ENCODE measurements around the gene MTHFD2L.
"Not testable (repeated sequence)": the region's sequence is repeated elsewhere in the genome, so short reads cannot be mapped to it uniquely, and the experiment has no call there.

The MTHFD2L gene

DNA sequence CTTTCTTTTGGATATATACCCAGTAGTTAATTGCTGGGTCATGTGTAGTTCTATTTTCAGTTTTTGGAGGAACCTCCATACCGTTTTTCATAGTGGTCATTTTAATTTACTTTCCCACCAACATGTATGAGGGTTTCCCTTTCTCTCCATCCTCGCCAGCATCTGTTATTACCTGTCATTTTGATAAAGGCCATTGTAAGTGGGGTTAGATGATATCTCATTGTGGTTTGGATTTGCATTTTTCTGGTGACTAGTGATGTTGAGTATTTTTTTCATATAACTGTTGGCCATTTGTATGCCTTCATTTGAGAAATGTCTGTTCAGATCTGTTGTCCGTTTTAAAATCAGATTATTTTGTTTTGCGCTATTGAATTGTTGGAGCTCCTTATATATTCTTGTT, 30.2 kb upstream of the MTHFD2L start:
- CTCF ChIA-PET: interaction anchor here (0.9 to 3.8 kb wide), 3 partner anchors 10 to 534 kb away, joined by 3 to 9 read pairs (median 3); no protein-coding TSS in a partner anchor
- no peak overlapping the region for H3K4me3 ChIP-seq (ENCODE audit: low read depth, low read length)
- POLR2A ChIA-PET: no interaction called here
- TF ChIP-seq, protein P1, sequence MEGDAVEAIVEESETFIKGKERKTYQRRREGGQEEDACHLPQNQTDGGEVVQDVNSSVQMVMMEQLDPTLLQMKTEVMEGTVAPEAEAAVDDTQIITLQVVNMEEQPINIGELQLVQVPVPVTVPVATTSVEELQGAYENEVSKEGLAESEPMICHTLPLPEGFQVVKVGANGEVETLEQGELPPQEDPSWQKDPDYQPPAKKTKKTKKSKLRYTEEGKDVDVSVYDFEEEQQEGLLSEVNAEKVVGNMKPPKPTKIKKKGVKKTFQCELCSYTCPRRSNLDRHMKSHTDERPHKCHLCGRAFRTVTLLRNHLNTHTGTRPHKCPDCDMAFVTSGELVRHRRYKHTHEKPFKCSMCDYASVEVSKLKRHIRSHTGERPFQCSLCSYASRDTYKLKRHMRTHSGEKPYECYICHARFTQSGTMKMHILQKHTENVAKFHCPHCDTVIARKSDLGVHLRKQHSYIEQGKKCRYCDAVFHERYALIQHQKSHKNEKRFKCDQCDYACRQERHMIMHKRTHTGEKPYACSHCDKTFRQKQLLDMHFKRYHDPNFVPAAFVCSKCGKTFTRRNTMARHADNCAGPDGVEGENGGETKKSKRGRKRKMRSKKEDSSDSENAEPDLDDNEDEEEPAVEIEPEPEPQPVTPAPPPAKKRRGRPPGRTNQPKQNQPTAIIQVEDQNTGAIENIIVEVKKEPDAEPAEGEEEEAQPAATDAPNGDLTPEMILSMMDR (IDR thresholded peaks at IDR 0.05; ENCODE audit: insufficient read depth, low read length, missing control alignments): no peak
- DNase-seq (ENCODE audit: low read depth, low spot score): no peak

DNA sequence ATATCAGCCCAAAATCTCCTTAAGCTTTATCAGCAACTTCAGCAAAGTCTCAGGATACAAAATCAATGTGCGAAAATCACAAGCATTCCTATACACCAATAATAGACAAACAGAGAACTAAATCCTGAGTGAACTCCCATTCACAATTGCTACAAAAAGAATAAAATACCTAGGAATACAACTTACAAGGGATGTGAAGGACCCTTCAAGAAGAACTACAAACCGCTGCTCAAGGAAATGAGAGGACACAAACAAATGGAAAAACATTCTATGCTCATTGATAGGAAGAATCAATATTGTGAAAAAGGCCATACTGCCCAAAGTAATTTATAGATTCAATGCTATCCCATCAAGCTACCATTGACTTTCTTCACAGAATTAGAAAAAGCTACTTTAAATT, 27.1 kb upstream of the MTHFD2L start:
- POLR2A ChIA-PET; DNase-seq (ENCODE audit: low read depth, low spot score); H3K4me3 ChIP-seq (ENCODE audit: low read depth, low read length): not testable (repeated sequence)
- CTCF ChIA-PET: interaction anchor here (1.2 to 3.8 kb wide), 4 partner anchors 12 to 557 kb away, joined by 3 to 9 read pairs (median 6); no protein-coding TSS in a partner anchor

DNA sequence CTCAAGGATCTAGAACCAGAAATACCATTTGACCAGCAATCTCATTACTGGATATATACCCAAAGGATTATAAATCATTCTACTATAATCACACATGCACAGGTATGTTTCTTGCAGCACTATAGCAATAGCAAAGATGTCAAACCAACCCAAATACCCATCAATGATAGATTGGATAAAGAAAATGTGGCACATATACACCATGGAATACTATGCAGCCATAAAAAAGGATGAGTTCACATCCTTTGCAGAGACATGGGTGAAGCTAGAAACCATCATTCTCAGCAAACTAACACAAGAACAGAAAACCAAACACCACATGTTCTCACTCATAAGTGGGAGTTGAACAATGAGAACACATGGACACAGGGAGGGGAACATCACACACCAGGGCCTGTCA, 25.7 kb upstream of the MTHFD2L start:
- DNase-seq (ENCODE audit: low read depth, low spot score); POLR2A ChIA-PET; H3K4me3 ChIP-seq (ENCODE audit: low read depth, low read length): not testable (repeated sequence)
- CTCF ChIA-PET: interaction anchor here (1.2 to 4.9 kb wide), 8 partner anchors 10 to 562 kb away, joined by 3 to 80 read pairs (median 24); partner anchors contain the start of gene CXCL3

DNA sequence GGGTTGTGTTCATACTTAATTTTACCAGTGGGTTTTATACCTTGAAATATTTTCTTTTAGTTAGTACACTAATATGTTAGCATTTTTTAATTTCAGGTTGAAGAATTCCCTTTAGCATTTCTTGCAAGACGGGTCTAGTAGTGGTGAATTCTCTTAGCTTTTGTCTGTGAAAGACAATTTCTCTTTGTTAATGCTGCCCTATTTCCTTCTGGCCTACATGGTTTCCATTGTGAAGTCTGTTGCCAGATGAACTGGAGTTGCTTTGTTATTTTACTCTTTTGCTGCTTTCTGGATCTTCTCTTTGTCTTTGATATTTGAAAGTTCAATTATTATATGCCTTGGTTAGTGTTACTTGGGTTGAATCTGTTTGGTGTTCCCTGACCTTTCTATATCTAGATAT, 25.0 kb upstream of the MTHFD2L start:
- TF ChIP-seq, protein P1 (IDR thresholded peaks at IDR 0.05; ENCODE audit: insufficient read depth, low read length, missing control alignments): no peak
- DNase-seq (ENCODE audit: low read depth, low spot score): no peak
- ChIA-PET POLR2A (no interaction called here), CTCF (interaction anchor here (0.8 to 4.9 kb wide), 25 partner anchors 10 to 559 kb away, joined by 3 to 80 read pairs (median 7); partner anchors contain the start of genes CXCL2, CXCL3 and CXCL5)
- no peak overlapping the region for H3K4me3 ChIP-seq (ENCODE audit: low read depth, low read length)

DNA sequence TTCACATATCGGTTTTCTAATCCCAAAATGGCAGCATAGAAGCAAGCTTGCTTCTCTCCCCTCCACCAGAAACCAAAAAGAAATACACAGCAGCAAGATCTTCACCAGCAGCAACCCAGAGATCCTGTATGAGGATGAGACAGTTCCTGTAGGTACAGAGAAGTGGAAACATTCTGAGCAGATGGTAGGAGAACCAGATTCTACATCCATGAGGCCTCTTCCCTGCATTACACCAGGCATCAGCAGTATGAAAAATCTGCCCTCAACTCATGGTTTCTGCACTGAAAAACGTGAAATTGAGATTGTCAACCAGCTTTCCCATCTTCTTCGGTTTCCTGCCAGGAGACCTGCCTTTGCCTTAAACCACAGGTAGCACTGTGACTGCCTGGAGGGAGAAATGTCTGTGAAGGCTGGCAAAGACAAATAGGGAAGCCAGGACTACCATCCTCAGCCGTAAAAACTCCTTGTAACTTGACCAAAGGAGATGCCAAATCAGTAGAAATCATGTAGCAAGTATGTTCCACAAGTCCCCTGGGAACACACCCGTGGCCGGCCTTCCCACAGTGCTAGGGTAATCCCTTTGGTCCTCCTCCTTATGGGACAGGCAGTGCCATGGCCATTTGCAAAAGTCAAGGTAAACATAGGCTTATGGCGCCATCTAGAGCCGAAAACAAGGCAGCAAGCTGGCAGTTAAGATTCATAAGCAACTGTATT, 24.0 kb upstream of the MTHFD2L start:
- H3K4me3 ChIP-seq (ENCODE audit: low read depth, low read length): no peak overlapping the region
- POLR2A ChIA-PET: interaction anchor here (0.6 kb wide), 1 partner anchor 15 kb away, joined by 3 read pairs; no protein-coding TSS in a partner anchor
- CTCF ChIA-PET: interaction anchor here (0.6 to 4.9 kb wide), 62 partner anchors 9 to 825 kb away, joined by 3 to 80 read pairs (median 4); partner anchors contain the start of genes CXCL2, CXCL3 and CXCL5
- TF ChIP-seq, protein P1 (IDR thresholded peaks at IDR 0.05; ENCODE audit: insufficient read depth, low read length, missing control alignments): peak; percentile 75
- DNase-seq (ENCODE audit: low read depth, low spot score): peak; percentile 73

GRCh38 chr4:74134500-74134852, 23.4 kb upstream of the MTHFD2L start:
- TF ChIP-seq, protein P1 (IDR thresholded peaks at IDR 0.05; ENCODE audit: insufficient read depth, low read length, missing control alignments): no peak
- ChIA-PET POLR2A (interaction anchor here (0.6 kb wide), 1 partner anchor 15 kb away, joined by 3 read pairs; no protein-coding TSS in a partner anchor), CTCF (interaction anchor here (0.6 to 4.9 kb wide), 56 partner anchors 9 to 825 kb away, joined by 3 to 80 read pairs (median 4); partner anchors contain the start of genes CXCL2, CXCL3 and CXCL5)
- no peak for DNase-seq (ENCODE audit: low read depth, low spot score)
- no peak overlapping the region for H3K4me3 ChIP-seq (ENCODE audit: low read depth, low read length)

- ChIA-PET POLR2A (no interaction called here), CTCF (no interaction called here)
- no peak for DNase-seq (ENCODE audit: low read depth, low spot score)
- TF ChIP-seq, protein P1 (IDR thresholded peaks at IDR 0.05; ENCODE audit: insufficient read depth, low read length, missing control alignments): no peak
- no peak overlapping the region for H3K4me3 ChIP-seq (ENCODE audit: low read depth, low read length)
Observed at GRCh38 chr4:74146581-74147129, 11.3 kb upstream of the MTHFD2L start.
